Measurements from ENCODE around the gene SLC8A1.

The SLC8A1 gene

DNA sequence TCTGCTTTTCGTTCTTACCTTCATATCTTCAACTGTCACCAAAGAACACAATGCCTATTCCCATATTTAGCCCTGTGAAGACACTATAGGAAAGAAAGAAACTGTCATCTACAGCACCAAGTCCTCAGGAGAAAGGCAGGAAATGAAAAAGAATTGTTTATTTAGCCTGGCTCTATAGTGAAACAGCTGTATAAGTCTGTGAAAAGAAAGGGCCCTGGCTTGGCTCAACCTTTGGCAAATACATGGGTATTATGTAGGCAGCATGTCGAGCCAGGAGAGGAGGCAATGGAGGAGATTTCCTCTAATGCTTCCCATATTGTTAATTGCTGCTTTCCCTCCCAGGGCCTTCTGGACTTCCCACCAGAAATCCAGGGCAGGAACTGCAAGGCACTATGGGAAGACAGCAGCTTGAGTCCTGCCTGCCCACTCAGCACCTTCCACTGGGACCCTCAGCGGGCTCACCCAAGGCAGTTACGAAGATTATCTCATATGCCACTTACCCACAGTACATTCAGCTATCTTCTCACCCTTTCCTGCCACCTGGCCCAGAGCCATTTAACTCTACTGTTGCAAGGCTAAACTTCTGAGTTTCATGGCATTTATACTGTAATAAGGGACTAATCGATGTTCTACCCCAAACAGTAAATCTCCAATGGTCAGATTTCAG lies 30.1 kb downstream of the SLC8A1 start:
- no peak for DNase-seq (ENCODE audit: low spot score)

DNA sequence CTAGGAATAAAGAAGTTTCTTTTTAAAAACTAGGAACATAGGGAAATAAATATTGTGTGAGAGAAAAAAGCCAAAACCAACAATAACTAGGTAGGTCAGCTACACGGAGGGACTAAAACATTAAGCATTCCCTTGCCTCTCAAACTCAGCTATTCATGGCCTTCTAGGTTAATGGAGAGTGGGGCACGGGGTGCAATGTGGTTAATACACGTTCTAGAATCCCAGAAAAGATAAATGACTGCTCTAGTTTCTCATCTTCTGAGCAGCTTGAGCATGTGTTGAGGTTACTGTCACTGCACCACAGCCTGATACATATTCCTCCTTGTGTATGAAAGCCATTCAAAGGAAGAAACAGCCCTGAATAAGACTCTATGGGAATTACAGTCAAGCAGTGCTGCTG lies 31.4 kb downstream of the SLC8A1 start:
- no peak for DNase-seq (ENCODE audit: low spot score)

DNA sequence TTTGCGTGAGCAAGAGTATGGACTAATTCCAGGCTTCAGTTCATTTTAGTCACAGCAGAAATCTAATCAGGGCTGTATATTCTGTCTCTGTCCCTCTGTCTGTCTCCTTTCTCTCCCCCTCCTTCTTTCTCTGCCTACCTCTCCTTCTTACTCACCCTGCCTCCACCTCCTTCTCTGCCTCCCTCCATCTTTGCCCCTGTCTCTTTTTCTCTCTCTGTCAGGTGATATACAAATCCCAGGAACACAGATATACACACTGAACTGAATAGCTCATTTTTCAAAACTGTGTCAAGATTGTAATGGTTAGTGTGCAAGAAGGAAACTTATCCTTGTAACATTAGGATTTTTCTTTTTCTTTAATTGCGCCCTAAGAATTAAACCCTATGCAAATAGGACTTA lies 32.5 kb downstream of the SLC8A1 start:
- no peak for DNase-seq (ENCODE audit: low spot score)

DNA sequence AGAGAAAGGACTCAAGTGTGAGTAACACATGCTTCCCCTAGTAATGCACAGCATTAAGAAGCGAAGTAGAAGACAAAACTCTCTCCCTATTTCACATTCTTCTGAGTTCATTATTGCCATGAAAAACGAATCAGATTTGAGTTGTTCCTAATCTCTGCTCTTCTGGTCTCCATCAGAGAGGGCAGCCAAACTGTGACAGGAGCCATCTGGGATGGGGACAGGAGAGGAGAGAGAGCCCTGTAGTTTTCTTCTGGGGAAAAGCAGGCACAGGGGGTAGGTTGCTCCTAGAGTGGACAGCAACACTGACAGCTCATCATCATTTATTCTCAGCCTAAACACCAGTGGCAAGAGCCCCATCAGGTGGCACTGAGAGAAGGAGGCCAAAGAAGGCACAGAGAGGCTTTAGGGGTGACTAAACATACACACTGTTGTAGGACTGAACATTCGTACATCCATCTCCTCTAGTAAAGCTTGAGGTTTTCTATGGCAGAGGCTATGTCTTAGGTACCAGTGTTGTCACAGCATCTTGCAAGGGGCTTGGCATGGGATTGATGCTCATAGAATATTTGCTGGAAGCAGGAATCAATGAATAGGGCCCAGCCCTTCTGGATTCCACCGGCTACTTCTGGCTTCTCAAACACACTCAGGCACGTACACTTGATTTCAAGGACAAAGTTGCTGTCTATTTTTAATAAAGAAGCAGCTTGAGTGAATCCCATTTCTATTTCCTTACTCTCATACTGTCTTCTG lies 33.1 kb downstream of the SLC8A1 start:
- DNase-seq (ENCODE audit: low spot score) = no peak

DNA sequence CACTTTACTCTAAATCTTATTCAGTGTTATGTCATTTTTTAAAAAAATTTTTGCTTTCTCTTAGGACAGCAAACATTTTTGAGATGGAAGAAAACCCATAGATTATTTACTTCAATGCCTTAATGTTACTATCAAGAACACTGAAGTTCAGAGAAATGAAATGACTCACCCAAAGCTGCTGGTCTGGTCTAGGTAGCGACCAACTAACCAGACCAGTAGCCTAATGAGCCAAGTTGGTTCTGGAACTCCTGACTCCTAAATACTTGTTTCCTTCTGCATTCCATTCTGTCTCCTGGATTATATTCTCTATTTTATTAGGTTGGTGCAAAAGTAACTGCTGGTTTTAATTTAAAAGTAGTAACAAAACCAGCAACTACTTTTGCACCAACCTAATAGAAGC lies 35.4 kb downstream of the SLC8A1 start:
- no peak for DNase-seq (ENCODE audit: low spot score)

DNA sequence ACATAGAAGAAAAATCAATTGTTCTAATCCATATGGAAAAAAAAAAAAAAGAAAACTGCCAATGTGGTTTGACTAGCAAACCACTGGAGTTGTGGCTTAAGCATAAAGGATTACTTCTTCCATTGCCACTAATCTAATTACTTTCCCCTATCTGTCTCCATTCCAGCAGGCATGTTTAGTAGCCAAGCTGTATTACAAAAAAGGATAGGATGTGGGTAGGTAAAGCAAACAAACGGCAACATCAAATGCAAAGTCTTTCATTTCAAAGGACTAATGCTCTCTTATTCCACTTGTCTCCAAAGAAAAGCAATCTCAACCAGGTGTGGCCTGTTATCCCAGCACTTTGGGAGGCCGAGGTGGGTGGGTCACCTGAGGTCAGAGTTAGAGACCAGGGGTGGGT lies 36.5 kb downstream of the SLC8A1 start:
- no peak for DNase-seq (ENCODE audit: low spot score)

DNA sequence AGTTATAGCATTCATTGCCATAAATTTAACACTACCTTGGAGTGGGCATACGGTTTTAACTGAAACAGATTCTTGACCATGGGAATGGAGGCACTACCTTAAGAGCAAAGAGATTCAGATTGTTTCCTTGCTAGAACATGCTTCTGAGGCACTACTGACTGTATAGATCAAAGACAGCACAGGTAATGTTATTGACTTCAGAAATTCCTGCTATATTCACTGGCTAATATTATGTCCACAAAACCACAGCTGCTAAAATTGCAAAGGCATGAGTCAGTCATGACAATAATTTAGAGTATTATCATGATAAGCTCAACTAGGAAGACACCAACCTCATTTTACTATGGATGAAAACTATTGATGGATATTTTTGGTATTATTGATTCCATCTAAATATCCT lies 39.4 kb downstream of the SLC8A1 start:
- no peak for DNase-seq (ENCODE audit: low spot score)

DNA sequence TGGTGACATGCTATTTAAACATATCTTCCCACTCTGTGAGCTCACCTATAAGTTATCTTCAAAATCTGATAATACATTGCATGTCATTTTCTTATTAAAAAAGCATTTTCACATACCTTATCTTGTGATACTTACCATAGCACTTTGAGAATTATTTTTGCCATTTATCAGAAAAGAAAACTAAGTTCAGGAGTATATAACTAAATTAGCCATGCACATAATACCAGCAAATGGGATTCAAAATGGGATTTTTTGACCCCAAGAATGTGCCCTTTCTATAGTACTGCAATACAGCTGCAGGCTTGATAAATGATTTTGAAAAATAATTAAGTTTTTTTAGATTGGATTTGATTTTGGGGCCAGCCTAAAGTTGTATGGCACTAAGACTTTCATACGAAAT lies 41.2 kb downstream of the SLC8A1 start:
- DNase-seq (ENCODE audit: low spot score) = no peak

DNA sequence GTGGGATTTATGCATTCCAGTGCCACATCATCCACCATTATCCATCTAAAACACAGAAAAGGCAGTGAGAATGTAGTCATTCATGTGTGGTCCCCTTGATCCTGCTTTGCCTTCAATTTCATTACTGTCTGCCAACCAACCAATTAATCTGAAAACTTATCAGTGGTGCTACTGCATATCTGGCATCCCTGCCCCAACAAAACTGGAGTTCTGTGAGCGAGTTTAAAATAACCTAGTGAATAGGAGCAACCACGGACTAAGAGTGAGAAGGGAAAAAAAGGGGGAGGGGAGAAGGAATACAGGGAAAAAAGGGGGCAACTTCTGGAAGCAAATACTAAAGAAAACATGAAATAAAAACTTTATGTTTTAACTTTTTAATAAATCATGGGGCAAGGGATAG lies 42.2 kb downstream of the SLC8A1 start:
- no peak for DNase-seq (ENCODE audit: low spot score)

DNA sequence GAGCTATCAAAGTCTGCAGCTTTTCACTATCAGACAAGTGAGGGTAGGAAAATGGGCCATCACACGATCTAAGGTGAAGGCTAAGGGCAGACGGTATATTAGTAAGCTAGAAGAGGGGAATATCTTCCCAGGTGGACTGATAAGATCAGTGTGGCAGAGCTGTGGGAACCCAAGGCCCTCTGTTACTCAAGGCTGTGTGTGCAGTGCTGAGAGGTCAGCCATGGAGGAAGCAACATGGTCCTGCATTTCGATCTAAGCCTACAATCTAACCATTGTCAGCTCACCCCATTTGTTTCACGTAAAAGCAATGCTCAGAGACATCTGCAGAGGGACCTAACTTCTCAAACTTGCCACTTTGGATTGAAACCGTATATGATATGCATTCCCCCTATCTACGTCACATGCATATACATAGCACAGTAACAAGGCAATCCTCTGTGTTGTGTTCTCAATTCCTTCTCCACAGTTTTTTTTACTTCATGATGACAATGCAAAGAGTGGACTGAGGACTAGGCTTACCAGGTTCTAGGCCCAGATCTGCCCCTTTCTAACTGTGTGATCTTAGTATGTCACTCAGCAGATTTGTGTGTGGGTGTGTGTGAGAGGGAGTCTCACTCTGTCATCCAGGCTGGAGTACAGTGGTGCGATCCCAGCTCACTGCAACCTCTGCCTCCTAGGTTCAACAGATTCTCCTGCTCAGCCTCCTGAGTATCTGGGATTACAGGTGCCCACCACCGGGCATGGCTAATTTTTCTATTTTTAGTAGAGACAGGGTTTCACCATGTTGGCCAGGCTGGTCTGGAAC lies 45.2 kb downstream of the SLC8A1 start:
- no peak for DNase-seq (ENCODE audit: low spot score)

DNA sequence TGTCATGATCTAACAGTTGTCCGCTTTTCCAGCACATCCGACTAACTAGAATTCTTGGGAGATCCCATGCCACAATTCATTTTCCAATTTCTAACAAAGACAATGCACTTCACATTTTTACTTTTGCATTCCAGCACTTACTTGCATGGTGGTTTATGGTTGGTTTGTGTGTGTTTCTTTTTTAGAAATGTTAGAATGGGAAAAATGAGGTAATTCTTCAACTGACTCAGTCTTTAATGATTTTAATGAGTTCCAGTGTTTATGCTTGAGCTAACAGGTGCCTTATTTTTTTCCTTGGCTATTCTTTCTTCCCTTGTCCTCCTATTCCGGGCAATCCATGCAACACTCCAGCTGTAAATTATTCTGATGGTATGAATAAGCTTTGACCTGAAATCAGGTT lies 46.4 kb downstream of the SLC8A1 start:
- DNase-seq (ENCODE audit: low spot score) = no peak

DNA sequence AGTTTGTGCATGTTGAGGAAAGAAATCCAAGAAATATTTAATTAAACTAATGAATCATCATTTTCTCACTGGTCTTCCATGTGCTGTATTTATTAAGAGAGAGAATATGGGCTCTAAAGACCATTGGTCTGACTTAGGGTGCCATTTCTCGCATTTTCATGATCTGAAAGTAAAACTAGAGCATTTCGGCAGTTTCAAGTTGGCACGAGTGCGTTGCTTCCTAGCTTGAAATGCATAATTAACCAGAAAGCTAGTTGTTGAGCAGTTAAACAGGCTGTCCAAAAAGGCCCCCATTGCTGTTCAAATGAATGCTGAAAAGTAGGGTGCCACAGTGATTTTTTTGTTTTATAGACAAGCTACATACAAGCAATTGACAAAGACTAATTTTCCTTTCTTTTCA lies 47.4 kb downstream of the SLC8A1 start:
- no peak for DNase-seq (ENCODE audit: low spot score)

DNA sequence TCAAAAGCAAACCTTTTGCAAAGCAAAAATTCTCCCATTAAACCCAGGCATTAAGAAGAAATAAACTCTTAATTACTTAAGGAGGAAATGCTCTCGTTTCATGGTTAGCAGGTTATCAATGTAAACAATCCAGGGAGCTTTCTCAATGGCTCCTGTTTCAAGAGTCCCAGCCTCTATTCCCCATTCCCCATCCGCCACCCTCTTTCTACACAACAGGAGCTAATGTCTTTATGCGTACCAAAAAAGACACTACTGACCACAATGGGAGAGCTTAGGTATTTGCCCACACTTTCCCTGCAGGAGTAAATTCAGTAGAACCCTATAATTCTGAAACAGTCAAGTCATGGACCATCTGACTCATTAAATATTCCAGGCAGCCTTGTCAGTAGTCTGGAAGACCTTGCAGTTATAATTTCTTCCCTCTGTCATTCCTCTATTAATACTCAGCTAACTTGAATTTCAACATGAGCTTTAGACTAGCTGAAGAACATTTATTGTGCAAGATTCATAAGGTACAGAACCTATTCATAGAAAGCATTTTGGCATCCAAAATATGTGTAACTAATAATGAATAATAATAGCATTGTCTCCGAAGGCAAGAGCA lies 48.6 kb downstream of the SLC8A1 start:
- no peak for DNase-seq (ENCODE audit: low spot score)

DNA sequence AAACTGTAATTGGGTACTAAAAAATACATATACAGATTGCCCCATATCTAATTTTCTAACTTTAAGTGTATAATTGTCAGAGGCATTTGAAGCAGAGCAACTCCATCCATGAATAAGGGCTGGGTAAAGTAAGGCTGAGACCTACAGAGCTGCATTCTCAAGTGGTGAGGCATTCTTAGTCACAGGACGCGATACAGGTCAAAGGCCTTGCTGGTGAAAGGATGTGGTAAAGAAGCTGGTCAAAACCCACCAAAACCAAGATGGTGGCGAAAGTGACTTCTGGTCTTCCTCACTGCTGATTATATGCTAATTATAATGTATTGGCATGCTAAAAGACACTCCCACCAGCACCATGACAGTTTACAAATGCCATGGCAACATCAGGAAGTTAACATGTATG lies 50.0 kb downstream of the SLC8A1 start:
- no peak for DNase-seq (ENCODE audit: low spot score)

DNA sequence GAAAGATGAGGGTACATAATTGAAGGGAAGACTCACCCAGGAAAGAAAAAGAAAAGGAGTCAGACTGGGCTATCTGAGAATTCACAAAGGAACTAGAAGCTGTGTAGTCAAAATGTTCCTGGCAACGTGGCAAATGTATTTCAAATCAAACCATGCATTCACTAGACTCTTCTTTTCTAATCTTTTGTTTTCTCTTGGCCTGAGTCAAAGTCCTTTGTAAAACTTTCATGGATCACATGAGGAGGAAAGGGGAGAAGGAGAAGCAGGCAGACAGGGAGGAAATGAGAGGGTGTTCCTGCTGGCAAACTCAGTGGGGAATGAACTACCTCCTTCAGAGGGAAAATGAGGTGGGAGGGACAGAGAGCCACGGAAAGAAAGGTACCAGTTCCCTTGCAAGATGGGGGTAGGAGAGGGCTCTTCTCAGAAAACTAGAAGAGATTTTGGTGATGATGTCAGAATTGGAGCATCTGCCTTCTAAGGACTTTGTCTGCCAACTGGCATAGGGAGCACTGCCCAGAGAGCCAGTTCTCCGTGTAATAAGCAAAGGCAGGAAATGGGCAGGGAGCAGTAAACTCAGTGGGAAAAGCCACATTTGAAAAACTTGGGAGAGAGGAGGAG lies 51.4 kb downstream of the SLC8A1 start:
- no peak for DNase-seq (ENCODE audit: low spot score)

DNA sequence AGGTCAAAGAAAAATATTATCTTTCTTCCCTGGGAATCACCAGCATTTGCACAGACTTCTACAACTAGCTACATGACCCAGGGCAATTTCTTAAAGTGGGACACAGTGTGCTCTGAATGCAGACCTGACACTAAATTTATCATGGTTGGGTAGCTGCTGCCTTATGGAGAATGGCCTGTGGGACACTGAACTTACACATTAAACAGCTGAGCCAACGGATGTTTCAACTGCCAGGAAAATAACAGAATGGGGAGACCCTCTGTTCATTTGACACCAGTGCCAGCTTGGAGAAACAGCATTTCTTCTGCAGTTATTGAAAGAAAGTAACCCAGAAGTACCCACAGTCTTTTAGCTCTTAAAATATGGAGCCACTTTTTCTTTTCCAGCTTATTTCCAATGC lies 54.1 kb downstream of the SLC8A1 start:
- no peak for DNase-seq (ENCODE audit: low spot score)

DNA sequence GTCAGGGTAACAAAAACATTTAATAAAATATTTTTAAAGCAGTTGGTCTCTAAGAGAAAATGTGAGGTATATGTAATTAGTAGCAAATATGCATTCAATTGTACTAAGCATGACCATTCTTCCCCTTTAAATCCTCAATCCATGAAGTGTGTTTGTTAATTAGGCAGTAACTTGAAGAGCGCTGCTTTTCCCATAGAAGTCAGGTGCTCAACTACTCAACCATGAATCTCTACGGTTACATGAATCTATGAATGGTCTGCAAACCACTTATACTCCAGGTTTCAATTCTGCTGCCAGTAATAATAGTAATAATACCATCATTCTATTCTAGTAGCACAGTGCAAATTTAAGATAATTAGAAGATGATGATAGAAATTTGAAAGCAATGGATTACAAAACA lies 55.8 kb downstream of the SLC8A1 start:
- DNase-seq (ENCODE audit: low spot score) = peak; percentile 2

DNA sequence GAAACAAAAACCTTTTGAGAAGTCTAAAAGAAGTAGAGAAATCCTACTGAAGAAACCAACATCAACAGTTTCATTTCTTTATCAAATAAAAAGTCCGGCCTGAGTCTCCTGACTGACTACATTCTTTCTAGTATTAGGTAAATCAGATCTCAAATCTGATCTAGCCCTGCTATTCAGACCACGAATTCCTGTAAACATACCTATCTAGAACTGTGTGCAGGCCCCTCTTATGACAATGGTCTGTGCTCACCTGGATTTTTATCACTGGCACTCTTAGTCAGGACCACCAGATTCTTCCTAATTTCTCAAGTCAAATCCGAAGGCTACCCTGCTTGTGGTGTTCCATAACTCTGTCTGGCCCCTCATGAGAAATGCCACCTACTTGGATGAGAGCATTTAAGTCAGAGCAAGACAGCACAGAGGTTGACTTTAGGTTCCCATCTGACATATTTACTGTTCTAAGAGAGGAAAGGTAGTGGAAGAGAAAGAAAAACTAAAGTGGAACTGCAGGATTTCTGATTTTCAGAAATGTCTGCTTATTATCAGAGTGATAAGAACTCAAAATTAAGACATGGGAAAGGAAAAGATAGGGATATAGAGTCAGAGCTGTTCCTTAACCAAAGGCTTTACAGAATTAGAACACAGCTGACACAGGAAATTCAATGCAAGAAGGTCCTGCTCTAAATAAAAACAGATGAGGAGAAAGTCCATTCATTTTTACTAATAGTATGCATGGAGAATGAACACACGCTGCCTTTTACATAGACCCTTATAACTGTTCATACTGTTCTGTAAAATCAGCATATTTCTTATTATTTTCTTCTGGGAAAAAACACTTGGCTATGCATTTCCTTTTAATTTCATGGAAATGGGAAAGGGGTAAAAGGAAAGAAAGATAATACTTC lies 56.5 kb downstream of the SLC8A1 start:
- no peak for DNase-seq (ENCODE audit: low spot score)

DNA sequence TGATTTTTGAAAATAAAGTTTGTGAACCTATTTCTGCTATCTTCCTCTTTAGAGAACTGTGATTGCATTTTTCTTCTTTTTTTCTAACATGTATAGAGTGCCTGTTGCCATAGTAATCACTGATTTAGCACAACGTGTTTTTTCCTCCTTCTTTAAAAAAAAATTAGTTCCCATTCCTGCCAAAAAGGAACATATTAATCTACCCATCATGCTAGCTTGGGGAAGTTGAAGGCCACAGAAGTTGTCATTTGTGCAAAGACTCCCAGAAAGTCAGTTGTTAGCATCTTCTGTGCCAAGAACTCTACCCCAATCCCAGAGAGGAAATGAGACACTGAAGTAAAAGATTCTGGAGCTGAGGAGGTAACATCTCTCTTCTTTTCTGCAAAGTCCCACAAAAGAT lies 57.3 kb downstream of the SLC8A1 start:
- DNase-seq (ENCODE audit: low spot score) = no peak

DNA sequence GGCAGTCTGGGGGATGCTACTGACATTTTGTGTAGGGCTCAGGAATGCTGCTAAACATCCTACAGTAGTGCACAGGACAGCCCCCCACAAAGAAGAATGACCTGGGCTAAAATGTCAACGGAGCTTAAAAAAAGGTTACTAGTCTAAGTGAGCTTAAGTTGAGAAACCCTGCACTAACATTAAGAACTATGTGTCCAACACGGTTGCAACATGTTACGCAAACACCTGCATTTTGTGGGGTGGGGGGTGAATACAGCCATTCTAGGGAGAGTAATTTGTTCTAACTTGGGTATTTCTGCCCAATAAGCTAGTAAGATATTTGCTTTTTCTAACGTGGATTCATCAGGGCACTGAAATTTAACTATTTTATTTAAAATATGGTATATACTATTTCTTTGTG lies 57.9 kb downstream of the SLC8A1 start:
- no peak for DNase-seq (ENCODE audit: low spot score)

DNA sequence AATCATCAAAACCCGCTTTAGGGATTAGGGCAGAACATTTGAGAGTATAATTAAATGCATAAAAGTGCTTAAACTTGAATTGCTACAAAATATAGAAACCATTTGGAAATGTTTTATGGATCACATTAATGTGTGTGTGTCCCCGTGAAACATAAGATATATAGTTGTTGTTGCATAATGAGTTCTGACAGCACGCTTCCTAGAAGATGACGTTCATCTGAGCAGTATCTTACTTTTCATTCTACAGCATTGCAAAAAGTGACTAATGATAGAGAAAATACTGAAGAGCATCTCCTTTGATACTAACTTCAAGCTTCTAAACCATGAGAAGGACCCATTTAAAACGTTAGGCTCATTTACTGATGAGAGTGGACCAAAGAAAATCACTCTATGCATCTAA lies 63.7 kb downstream of the SLC8A1 start:
- no peak for DNase-seq (ENCODE audit: low spot score)
